K562 (cell line): ENCODE data around the gene KATNAL1. TPM values are rescaled to one million over a fixed set of nuclear protein-coding genes. Genes with fewer than 3 reads are reported as not detected.

Source experiments
- CCNT2 ChIP-seq: IDR thresholded peaks from 2 replicates; pipeline ENCODE4 v1.6.1; 2011; ENCODE audit warnings: borderline replicate concordance, low read depth, mild to moderate bottlenecking, moderate library complexity, mixed read lengths, low read length; ENCODE audit not compliant: insufficient read length; ENCODE audit errors: extremely low read depth
- CREM ChIP-seq: IDR thresholded peaks from 2 replicates; pipeline ENCODE4 v1.6.1; 2014; ENCODE audit warnings: antibody characterized with exemption, low read depth
- EGR1 ChIP-seq: fragments of 450-650 bp; conservative IDR thresholded peaks from 2 replicates; pipeline ENCODE4 v1.6.1; 2017; ENCODE audit warnings: mild to moderate bottlenecking
- EHMT2 ChIP-seq: fragments of 450-650 bp; IDR thresholded peaks from 2 replicates; pipeline ENCODE4 v1.6.1; 2018; ENCODE audit warnings: antibody characterized with exemption
- ETS1 ChIP-seq: conservative IDR thresholded peaks from 2 replicates; pipeline ENCODE4 v1.6.1; 2011; ENCODE audit warnings: low read depth, mild to moderate bottlenecking, low read length; ENCODE audit not compliant: control insufficient read depth
- GABPB1 ChIP-seq: sonication (generic); formaldehyde crosslinking; IDR thresholded peaks from 2 replicates; pipeline ENCODE4 v1.8.0; 2022; ENCODE audit warnings: mild to moderate bottlenecking, missing genetic modification reagents
- HMGN3 ChIP-seq: IDR thresholded peaks from 2 replicates; pipeline ENCODE4 v1.6.1; 2011; ENCODE audit warnings: borderline replicate concordance, low read depth, mild to moderate bottlenecking, mixed read lengths, low read length; ENCODE audit not compliant: insufficient read length; ENCODE audit errors: extremely low read depth
- MXI1 ChIP-seq: IDR thresholded peaks from 2 replicates; pipeline ENCODE4 v1.6.1; 2011; ENCODE audit warnings: low read depth, mild to moderate bottlenecking, improper control_type of control experiment, low read length
- NFIX ChIP-seq: fragments of 250-450 bp; sonication (Bioruptor Pico); IDR thresholded peaks from 2 replicates; pipeline ENCODE4 v1.4.0; 2020; ENCODE audit warnings: low read depth, mild to moderate bottlenecking, moderate library complexity
- PKNOX1 ChIP-seq: fragments of 450-650 bp; IDR thresholded peaks from 2 replicates; pipeline ENCODE4 v1.6.1; 2016
- POLR2A ChIP-seq: fragments of 450-650 bp; conservative IDR thresholded peaks from 2 replicates; pipeline ENCODE4 v1.6.1; 2016
- PRDM10 ChIP-seq: fragments of 450-650 bp; IDR thresholded peaks from 2 replicates; pipeline ENCODE4 v1.6.1; 2018; ENCODE audit not compliant: partially characterized antibody
- RFX1 ChIP-seq: fragments of 450-650 bp; IDR thresholded peaks from 2 replicates; pipeline ENCODE4 v1.6.1; 2016; ENCODE audit warnings: mild to moderate bottlenecking, moderate library complexity
- SIN3B ChIP-seq: fragments of 450-650 bp; IDR thresholded peaks from 2 replicates; pipeline ENCODE4 v1.6.1; 2017; ENCODE audit warnings: low read depth, mild to moderate bottlenecking, moderate library complexity
- SIX5 ChIP-seq, 2 experiments: IDR thresholded peaks; 2 replicates each; pipeline ENCODE4 v1.6.1; 2011; ENCODE audit warnings: low read length in 2 of 2, borderline replicate concordance in 1 of 2, low read depth in 1 of 2, mild to moderate bottlenecking in 1 of 2, moderate library complexity in 1 of 2; ENCODE audit not compliant: insufficient read depth in 1 of 2
- SP2 ChIP-seq: IDR thresholded peaks from 2 replicates; pipeline ENCODE4 v1.6.1; 2011; ENCODE audit warnings: mild to moderate bottlenecking, low read depth, low read length, moderate library complexity; ENCODE audit not compliant: poor library complexity, severe bottlenecking; ENCODE audit errors: extremely low read depth
- SUPT5H ChIP-seq: fragments of 450-650 bp; IDR thresholded peaks from 2 replicates; pipeline ENCODE4 v1.6.1; 2016
- TAF15 ChIP-seq: fragments of 200-400 bp; formaldehyde crosslinking; IDR thresholded peaks from 2 replicates; pipeline ENCODE4 v1.6.1; 2017; ENCODE audit warnings: mild to moderate bottlenecking, low read depth, low read length, moderate library complexity
- TOE1 ChIP-seq, 2 experiments: fragments of 450-650 bp in 1 of 2; sonication (generic) in 1 of 2; formaldehyde crosslinking in 1 of 2; IDR thresholded peaks; 2 replicates each; pipeline versions ENCODE4 v1.7.1 to v1.8.0; 2016 to 2022; ENCODE audit warnings: borderline replicate concordance in 2 of 2, mild to moderate bottlenecking in 2 of 2, antibody characterized with exemption in 1 of 2, inconsistent platforms in 1 of 2, low read depth in 1 of 2, missing genetic modification reagents in 1 of 2, moderate library complexity in 1 of 2
- ZBTB7A ChIP-seq: IDR thresholded peaks from 2 replicates; pipeline ENCODE4 v1.6.1; 2011; ENCODE audit warnings: low read depth, mild to moderate bottlenecking, low read length, moderate library complexity, borderline replicate concordance; ENCODE audit not compliant: control insufficient read depth
- ZNF212 ChIP-seq: fragments of 450-650 bp; formaldehyde crosslinking; IDR thresholded peaks from 2 replicates; pipeline ENCODE4 v1.4.0; 2020; ENCODE audit warnings: mild to moderate bottlenecking
- ZNF561 ChIP-seq: fragments of 450-650 bp; formaldehyde crosslinking; conservative IDR thresholded peaks from 2 replicates; pipeline ENCODE4 v1.4.0; 2020; ENCODE audit warnings: mild to moderate bottlenecking, moderate library complexity
- polyA plus RNA-seq, 8 experiments: library from polyadenylated mRNA; depleted of rRNA in 4 of 8; stranded (reverse) in 5 of 8; unstranded in 3 of 8; fragments of >200 nt; fragmentation: Nextera tagmentation in 2 of 8; fragmentation: Illumina TruSeq in 1 of 8; extraction: Ambion mirVana in 2 of 8; extraction: Trizol in 1 of 8; gene quantifications; 2 replicates each; pipeline versions ENCODE4 v1.2.1 to v1.2.3, GENCODE V29; 2011 to 2014; ENCODE audit warnings: inconsistent platforms in 1 of 8, missing spikeins in 1 of 8
- total RNA-seq, 7 experiments: library from RNA; depleted of rRNA in 6 of 7; stranded (reverse); fragments of >200 nt in 6 of 7; fragmentation: Illumina TruSeq in 2 of 7; extraction: Trizol in 2 of 7; gene quantifications; 2 replicates each; pipeline versions ENCODE4 v1.2.1 to v1.2.3, GENCODE V29; 2011 to 2021; ENCODE audit warnings: low replicate concordance in 1 of 7

KATNAL1 gene
- total and polyA plus RNA-seq, 9 of the 15 experiments (the other 6 are each of a cell fraction or from before 2014, with no cell fraction given), result 2.5 to 8.2 (median 5.5) TPM

GRCh38 chr13:30307194-30307970, at the start of gene KATNAL1 (continued):
- no peak for TF ChIP-seq SIX5 (IDR thresholded peaks at IDR 0.05; ENCODE audit: borderline replicate concordance in 1 of 2, insufficient read depth in 1 of 2, low read depth in 1 of 2, low read length in 2 of 2)
- TF ChIP-seq SP2, result no peak
- TF ChIP-seq PKNOX1, result no peak
- peak; percentile 27 for TF ChIP-seq HMGN3
- TF ChIP-seq TAF15, result no peak
- peak; percentile 61 for TF ChIP-seq CCNT2
- 0 out of 2 replicates have a peak, but pooled peaks have one; percentile 4 for TF ChIP-seq ETS1
- peak; percentile 32; the same call in 1 of the 2 replicates for TF ChIP-seq MXI1
- TF ChIP-seq TOE1 (IDR thresholded peaks at IDR 0.05; ENCODE audit: borderline replicate concordance), result peak; percentile 37; the same call in 1 of the 2 replicates
- TF ChIP-seq TOE1 (CRISPR knock-in tag; IDR thresholded peaks at IDR 0.05; ENCODE audit: borderline replicate concordance, low read depth), result no peak
- TF ChIP-seq NFIX (CRISPR knock-in tag), result no peak
- TF ChIP-seq EHMT2, result no peak
- peak; percentile 0 for TF ChIP-seq PRDM10
- TF ChIP-seq RFX1, result peak; percentile 83
- TF ChIP-seq EGR1, result peak; percentile 73
- TF ChIP-seq CREM, result peak; percentile 54; the same call in 1 of the 2 replicates
- no peak for TF ChIP-seq GABPB1 (CRISPR knock-in tag)
- no peak for TF ChIP-seq ZNF212 (CRISPR knock-in tag)
- peak; percentile 87 for TF ChIP-seq POLR2A
- TF ChIP-seq ZNF561 (CRISPR knock-in tag), result no peak
- TF ChIP-seq ZBTB7A, result peak; percentile 75; the same call in 1 of the 2 replicates
- 0 out of 2 replicates have a peak, but pooled peaks have one; percentile 30 for TF ChIP-seq SIN3B
- TF ChIP-seq SUPT5H, result peak; percentile 86
